GM12878 (cell line): ENCODE measurements around the gene HSBP1.

Experiments used
- ELK1 ChIP-seq: IDR thresholded peaks from 2 replicates; pipeline ENCODE4 v1.6.1; 2012; ENCODE audit warnings: low read depth, low read length, improper control_type of control experiment
- NR2C2 ChIP-seq: IDR thresholded peaks from 2 replicates; pipeline ENCODE4 v1.6.1; 2011; ENCODE audit warnings: borderline replicate concordance, low read depth; ENCODE audit not compliant: control insufficient read depth, insufficient read length

- no peak for TF ChIP-seq ELK1
- no peak for TF ChIP-seq NR2C2
Observed at GRCh38 chr16:83772806-83773205, 35.0 kb upstream of the HSBP1 start.
